Fibroblast of lung (primary cell): ENCODE data around the gene WDFY2.

Source experiments
- CTCF ChIP-seq, 2 donors: IDR thresholded peaks in 1 of 2; conservative IDR thresholded peaks in 1 of 2; 1 replicate in 1 of 2; 2 replicates in 1 of 2; pipeline ENCODE4 v1.5.1; 2011 to 2012; ENCODE audit warnings: low read length in 2 of 2, control low read depth in 1 of 2, inconsistent platforms in 1 of 2, low read depth in 1 of 2, mild to moderate bottlenecking in 1 of 2
- EZH2 ChIP-seq: IDR thresholded peaks from 2 replicates; pipeline ENCODE4 v1.5.1; 2012; ENCODE audit warnings: low read length, control low read depth, mild to moderate bottlenecking; ENCODE audit errors: missing control alignments

GRCh38 chr13:51618626-51619025, 34.4 kb downstream of the WDFY2 start:
- TF ChIP-seq CTCF (conservative IDR thresholded peaks at IDR 0.05 in 1 of 2, IDR thresholded peaks at IDR 0.05 in 1 of 2; ENCODE audit: low read depth in 1 of 2, low read length in 2 of 2): no peak
- no peak for TF ChIP-seq EZH2
